ENCODE results near the gene COL4A2.

COL4A2 gene

DNA sequence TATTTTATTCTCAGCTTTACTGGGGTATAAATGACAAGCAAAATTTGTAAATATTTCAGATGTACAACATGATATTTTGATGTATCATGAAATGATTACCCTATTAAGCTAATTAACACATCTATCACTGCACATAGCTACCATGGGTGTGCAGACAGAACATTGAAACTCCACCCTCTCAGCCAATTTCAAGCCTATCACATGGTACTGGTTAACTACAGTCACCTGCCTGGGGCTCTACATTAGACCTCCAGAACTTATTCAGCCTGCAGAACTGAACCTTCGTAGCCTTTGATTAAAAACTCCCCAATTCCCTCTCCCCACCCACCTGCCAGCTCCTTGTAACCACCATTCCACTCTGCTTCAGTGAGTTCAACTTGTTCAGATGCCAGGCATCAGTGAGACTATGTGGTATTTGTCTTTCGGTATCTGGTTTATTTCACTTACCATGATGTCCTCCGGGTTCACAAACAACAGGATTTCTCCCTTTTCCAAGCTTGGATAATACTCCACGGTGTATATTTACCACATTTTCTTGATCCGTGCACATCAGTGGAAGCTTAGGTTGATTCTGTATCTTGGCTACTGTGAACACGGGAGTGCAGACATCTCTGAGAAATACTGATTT lies 235.2 kb downstream of the COL4A2 start:
- Mint-ChIP-seq H3K4me3 (no peak overlapping the region), H3K9me3 (peaks cover 7% of the 10 kb centered on the region in 2 donors), H3K27ac (no peak overlapping the region), H3K4me1 (peaks cover 7% of the 10 kb centered on the region), H3K27me3 (no peaks in the 10 kb centered on the region)
- DNase-seq: no peak
- no peak for ATAC-seq

DNA sequence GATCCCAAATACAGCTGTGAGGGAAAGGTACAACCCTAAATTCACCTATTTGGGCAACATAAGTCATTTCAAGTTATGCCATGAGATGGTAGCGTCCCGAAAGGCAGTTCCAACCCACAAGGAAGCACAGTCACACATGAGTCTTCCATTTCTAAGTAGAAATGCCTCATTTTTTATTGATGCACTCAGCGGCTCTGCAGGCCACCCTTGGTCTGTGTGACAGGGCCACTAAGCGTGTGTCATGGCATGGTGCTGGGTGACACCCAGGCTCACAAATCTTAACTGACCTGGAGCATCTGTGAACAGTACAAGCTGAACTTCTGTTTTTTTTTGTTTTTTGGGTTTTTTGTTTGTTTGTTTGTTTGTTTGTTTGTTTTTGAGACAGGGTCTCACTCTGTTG lies 239.3 kb downstream of the COL4A2 start:
- Mint-ChIP-seq H3K4me1 (no peaks in the 10 kb centered on the region), H3K4me3 (no peak overlapping the region), H3K9me3 (peaks cover 7% of the 10 kb centered on the region in 2 donors), H3K27me3 (no peaks in the 10 kb centered on the region), H3K27ac (no peak overlapping the region)
- DNase-seq (no peak), ATAC-seq (no peak)

DNA sequence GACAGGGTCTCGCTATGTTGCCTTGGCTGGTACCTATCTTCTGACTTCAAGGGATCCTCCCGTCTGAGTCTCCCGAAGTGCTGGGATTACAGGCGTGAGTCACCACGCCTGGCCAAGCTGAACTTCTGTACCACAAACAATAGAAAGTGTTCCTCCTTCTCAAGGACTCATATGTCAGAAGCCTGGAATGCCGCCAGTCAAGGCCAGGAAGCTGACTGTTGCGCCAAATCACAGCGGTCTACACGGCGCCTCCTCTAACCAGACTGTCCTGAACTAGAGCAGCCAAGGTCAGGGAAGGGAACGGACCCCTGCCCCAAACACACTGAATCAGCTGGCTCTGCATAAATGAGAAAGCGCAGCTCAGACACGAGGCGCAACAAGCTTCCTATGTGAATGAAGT lies 239.8 kb downstream of the COL4A2 start:
- DNase-seq: no peak
- Mint-ChIP-seq H3K27me3 (no peaks in the 10 kb centered on the region), H3K4me1 (no peaks in the 10 kb centered on the region), H3K9me3 (peaks cover 7% of the 10 kb centered on the region in 2 donors), H3K27ac (no peak overlapping the region), H3K4me3 (no peak overlapping the region)
- no peak for ATAC-seq

DNA sequence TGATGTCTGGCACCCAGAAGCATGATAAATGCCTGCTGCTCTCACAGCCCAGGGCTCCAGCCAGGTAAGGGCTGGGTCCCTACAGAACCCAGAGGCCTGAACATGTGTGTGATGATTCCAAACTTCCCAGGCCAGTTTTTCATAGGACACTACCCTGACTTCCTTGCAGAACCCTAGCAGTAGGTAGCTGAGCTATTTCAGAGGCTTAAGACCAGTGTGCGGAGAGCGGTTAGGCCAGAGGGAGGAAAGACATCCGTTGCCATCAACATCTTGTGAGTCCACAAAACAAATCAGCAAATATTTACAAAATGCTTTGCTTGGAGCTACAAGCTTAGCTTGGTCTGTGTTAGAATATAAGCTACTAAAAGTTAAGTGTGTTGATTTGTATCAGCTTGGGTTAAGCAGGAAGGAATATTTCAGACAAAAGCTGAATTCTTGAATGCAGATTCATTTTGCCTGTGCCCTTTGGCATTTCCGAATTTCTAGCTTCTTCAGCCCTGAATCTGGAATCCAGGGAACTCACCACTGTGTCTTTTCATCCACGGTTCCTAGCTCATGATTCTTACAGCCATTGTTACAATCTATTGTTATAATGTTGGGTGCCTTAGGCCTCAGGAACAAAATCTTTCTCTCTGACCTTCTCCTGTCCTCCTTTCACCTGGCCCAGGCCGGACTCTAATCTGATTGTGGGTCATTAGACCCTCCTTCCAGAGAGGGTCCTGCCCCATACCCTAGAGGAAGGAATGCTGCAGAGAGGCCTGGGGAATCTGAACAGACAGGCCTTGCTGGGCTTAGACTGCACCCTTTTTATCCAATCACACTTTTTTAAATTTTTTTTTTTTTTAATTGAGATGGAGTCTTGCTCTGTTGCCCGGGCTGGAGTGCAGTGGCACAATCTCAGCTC lies 242.1 kb downstream of the COL4A2 start:
- Mint-ChIP-seq H3K4me3 (no peak overlapping the region), H3K4me1 (no peaks in the 10 kb centered on the region), H3K27ac (no peak overlapping the region), H3K27me3 (no peaks in the 10 kb centered on the region), H3K9me3 (peaks cover 7% of the 10 kb centered on the region in 2 donors)
- DNase-seq: no peak
- no peak for ATAC-seq

DNA sequence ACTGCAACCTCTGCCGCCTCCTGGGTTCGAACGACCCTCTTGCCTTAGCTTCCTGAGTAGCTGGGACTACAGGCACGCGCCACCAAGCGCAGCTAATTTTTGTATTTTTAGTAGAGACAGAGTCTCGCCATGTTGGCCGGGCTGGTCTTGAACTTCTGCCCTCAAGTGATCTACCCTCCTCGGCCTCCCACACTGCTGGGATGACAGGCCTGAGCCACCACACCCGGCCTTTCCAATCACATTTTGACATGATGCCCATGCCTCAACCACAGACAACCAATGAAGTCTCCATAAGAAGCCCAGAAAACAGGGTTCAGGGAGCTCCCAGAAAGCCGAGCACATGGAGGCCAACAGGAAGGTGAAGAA lies 242.7 kb downstream of the COL4A2 start:
- Mint-ChIP-seq H3K4me1 (no peaks in the 10 kb centered on the region), H3K27ac (no peak overlapping the region), H3K27me3 (no peaks in the 10 kb centered on the region), H3K9me3 (peaks cover 3 to 7% of the 10 kb centered on the region in 2 donors), H3K4me3 (no peak overlapping the region)
- ATAC-seq (no peak), DNase-seq (no peak)

GRCh38 chr13:110551284-110551683 lies 244.2 kb downstream of the COL4A2 start:
- H3K27ac Mint-ChIP-seq: no peak overlapping the region
- no peaks in the 10 kb centered on the region for H3K27me3 Mint-ChIP-seq
- peaks cover 11% of the 10 kb centered on the region for H3K4me1 Mint-ChIP-seq
- H3K9me3 Mint-ChIP-seq: no peaks in the 10 kb centered on the region
- no peak for DNase-seq
- H3K4me3 Mint-ChIP-seq: no peak overlapping the region
- no peak for ATAC-seq

DNA sequence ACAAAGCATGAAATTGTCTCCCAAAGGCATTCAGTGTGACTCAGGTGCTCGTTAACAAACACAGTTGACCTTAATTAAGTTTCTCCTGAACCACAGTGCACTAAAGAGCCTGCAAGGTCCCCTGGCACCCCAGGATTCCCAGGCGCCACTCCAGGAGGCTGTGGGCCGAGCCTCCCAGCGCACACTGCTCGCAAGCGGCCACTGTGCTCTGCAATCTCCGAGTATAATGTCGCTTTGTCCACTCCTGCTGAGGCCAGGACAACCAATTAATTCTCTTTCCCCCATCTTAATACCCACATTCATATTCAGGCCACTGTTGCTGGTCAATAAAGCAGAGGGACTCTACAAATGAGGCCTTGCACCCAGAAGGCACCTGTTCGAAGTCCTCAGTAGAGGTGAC lies 245.7 kb downstream of the COL4A2 start:
- no peaks in the 10 kb centered on the region for H3K9me3 Mint-ChIP-seq
- H3K27me3 Mint-ChIP-seq: no peaks in the 10 kb centered on the region
- DNase-seq (no peak), ATAC-seq (no peak)
- peaks cover 11% of the 10 kb centered on the region for H3K4me1 Mint-ChIP-seq
- no peak overlapping the region for H3K27ac Mint-ChIP-seq
- no peak overlapping the region for H3K4me3 Mint-ChIP-seq

DNA sequence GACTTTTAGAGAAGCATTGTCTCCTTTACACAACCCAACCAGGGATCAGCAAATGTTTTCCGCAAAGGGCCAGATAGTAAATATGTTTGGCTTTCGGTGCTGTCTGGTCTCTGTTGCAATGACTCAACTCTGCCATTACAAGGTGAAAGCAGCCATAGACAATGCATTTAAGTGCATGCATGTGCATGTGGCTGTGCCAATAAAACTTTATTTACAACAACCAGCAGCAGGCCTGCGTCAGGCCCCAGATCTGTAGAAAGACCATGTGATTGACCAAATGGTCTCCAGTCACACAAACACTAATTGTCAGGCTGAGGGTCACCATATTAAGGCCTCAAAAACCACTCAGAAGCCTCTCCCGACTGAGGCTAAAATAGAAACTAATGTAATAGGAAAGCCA lies 246.3 kb downstream of the COL4A2 start:
- H3K4me3 Mint-ChIP-seq: no peak overlapping the region
- no peaks in the 10 kb centered on the region for H3K9me3 Mint-ChIP-seq
- H3K27ac Mint-ChIP-seq: no peak overlapping the region
- ATAC-seq (no peak), DNase-seq (no peak)
- H3K4me1 Mint-ChIP-seq: peaks cover 11% of the 10 kb centered on the region
- H3K27me3 Mint-ChIP-seq: no peaks in the 10 kb centered on the region

DNA sequence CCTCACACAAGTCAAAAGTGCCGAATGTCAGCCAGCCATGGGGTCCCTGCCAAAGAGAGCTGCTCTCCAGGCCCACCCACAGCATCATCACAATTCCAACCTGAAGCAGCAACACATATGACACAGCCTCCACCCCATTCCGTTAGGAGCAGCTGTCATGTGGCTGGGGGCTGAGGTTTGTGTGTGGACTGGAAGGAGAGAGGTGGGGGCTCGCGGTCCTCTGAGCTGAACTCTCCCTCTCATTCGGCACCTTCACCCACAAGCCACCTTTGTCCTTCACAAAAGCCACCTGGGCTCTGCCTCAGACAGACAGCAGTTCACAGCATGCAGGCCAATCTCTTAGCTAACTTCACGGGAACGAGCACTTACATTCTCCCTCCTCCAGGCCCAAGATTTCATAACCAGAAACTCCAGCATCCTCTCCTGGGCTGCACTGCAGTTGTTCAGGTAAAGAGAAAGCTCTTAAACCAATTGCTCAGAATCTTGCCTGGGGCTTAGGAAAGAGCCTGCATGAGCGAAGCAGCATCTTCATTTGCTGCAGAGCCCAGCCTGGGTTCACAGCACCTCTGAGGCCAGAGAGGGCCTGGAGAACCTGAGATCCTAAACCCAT lies 247.2 kb downstream of the COL4A2 start:
- no peaks in the 10 kb centered on the region for H3K27me3 Mint-ChIP-seq
- H3K9me3 Mint-ChIP-seq: peaks cover 0 to 7% of the 10 kb centered on the region in 2 donors
- H3K4me1 Mint-ChIP-seq: peaks cover 11% of the 10 kb centered on the region
- ATAC-seq: no peak
- DNase-seq: no peak
- no peak overlapping the region for H3K4me3 Mint-ChIP-seq
- no peak overlapping the region for H3K27ac Mint-ChIP-seq

GRCh38 chr13:110554946-110555345 lies 247.9 kb downstream of the COL4A2 start:
- no peak overlapping the region for H3K4me3 Mint-ChIP-seq
- peaks cover 3% of the 10 kb centered on the region for H3K27me3 Mint-ChIP-seq
- H3K4me1 Mint-ChIP-seq: peaks cover 13% of the 10 kb centered on the region
- no peak overlapping the region for H3K27ac Mint-ChIP-seq
- DNase-seq (no peak), ATAC-seq (no peak)
- H3K9me3 Mint-ChIP-seq: peaks cover 0 to 7% of the 10 kb centered on the region in 2 donors

- H3K27ac Mint-ChIP-seq: peak overlapping the region in 1 of 2 donors; percentile 49
- no peak for ATAC-seq
- H3K9me3 Mint-ChIP-seq: peaks cover 0 to 7% of the 10 kb centered on the region in 2 donors
- DNase-seq: no peak
- H3K27me3 Mint-ChIP-seq: peaks cover 5% of the 10 kb centered on the region
- H3K4me1 Mint-ChIP-seq: peaks cover 21% of the 10 kb centered on the region
- no peak overlapping the region for H3K4me3 Mint-ChIP-seq
Observed at GRCh38 chr13:110555601-110556223, 248.6 kb downstream of the COL4A2 start.

DNA sequence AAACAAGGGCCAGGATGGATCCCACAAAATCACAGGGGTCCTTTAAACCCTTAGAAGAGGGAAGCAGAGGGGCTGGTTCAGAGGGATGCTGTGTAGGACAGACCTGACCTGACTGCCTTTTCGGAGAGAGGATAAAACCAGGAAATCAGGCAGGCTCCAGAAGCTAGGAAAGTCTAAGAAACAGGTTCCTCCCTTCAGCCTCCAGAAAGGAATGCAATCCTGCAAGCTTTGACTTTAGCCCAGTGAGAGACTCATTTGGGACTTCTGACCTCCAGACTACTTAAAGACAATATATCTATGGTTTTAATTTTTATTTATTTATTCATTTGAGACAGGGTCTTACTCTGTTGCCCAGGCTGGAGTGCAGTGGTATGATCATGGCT lies 249.1 kb downstream of the COL4A2 start:
- no peak overlapping the region for H3K27ac Mint-ChIP-seq
- ATAC-seq (no peak), DNase-seq (no peak)
- peaks cover 0 to 7% of the 10 kb centered on the region in 2 donors for H3K9me3 Mint-ChIP-seq
- peaks cover 26% of the 10 kb centered on the region for H3K4me1 Mint-ChIP-seq
- H3K4me3 Mint-ChIP-seq: no peak overlapping the region
- peaks cover 5% of the 10 kb centered on the region for H3K27me3 Mint-ChIP-seq

- no peak overlapping the region for H3K27ac Mint-ChIP-seq
- no peak for ATAC-seq
- no peak overlapping the region for H3K4me3 Mint-ChIP-seq
Observed at GRCh38 chr13:110557082-110557481, 250.0 kb downstream of the COL4A2 start.

GRCh38 chr13:110557610-110558305 lies 250.7 kb downstream of the COL4A2 start:
- Mint-ChIP-seq H3K27me3 (peaks cover 5% of the 10 kb centered on the region), H3K9me3 (peaks cover 0 to 7% of the 10 kb centered on the region in 2 donors), H3K4me1 (peaks cover 32% of the 10 kb centered on the region), H3K4me3 (no peak overlapping the region), H3K27ac (no peak overlapping the region)
- ATAC-seq: no peak
- no peak for DNase-seq

More at GRCh38 chr13:110557082-110557481, 250.0 kb downstream of the COL4A2 start:
- no peak for DNase-seq
- H3K27me3 Mint-ChIP-seq: peaks cover 5% of the 10 kb centered on the region
- peaks cover 0 to 7% of the 10 kb centered on the region in 2 donors for H3K9me3 Mint-ChIP-seq
- peaks cover 26% of the 10 kb centered on the region for H3K4me1 Mint-ChIP-seq

- ATAC-seq: no peak
- Mint-ChIP-seq H3K4me3 (no peak overlapping the region), H3K27me3 (peaks cover 8% of the 10 kb centered on the region), H3K27ac (no peak overlapping the region), H3K9me3 (peaks cover 0 to 7% of the 10 kb centered on the region in 2 donors), H3K4me1 (peaks cover 35% of the 10 kb centered on the region)
- no peak for DNase-seq
Observed at GRCh38 chr13:110559429-110559943, 252.4 kb downstream of the COL4A2 start.
